Measurements from ENCODE around the gene KLHL26.

- TF ChIP-seq CTCF (conservative IDR thresholded peaks at IDR 0.05; ENCODE audit: low read length) (no peak), EZH2phosphoT487 (IDR thresholded peaks at IDR 0.05; ENCODE audit: borderline replicate concordance) (no peak)
Measured at GRCh38 chr19:18636969-18637629, at the start of gene KLHL26.

All from Loucy (cell line).